GM12878 (cell line): ENCODE measurements around the gene TRIM8. TPM values are rescaled to one million over a fixed set of nuclear protein-coding genes. Genes with fewer than 3 reads are reported as not detected.

Experiments used
- ATAC-seq: fragments of 200-7000 bp; cut with Tn5 transposase; 3 replicates; pipeline ENCODE4 v1.9.1; 2020; ENCODE audit warnings: mild to moderate bottlenecking, moderate library complexity
- BruUV-seq: library from RNA; stranded (reverse); fragments of 400-500 nt; replicated peaks from 2 replicates; lab custom pipeline; 2021; lab: Mats Ljungman, UMichigan
- CTCF ChIA-PET: fragments of 300-600 bp; sonication (Branson Sonifier 250); formaldehyde crosslinking; extraction: SDS; loops from one replicate; lab custom pipeline; 2021; ENCODE audit warnings: inconsistent platforms; lab: Yijun Ruan, JAX
- POLR2A ChIA-PET: fragments of 350-600 bp; formaldehyde crosslinking; extraction: SDS; loops from one replicate; lab custom pipeline; 2021; ENCODE audit warnings: inconsistent platforms; lab: Charles Lee
- RAD21 ChIA-PET: fragments of 300-600 bp; sonication (Branson Sonifier 250); formaldehyde crosslinking; loops from one replicate; lab custom pipeline; 2023; ENCODE audit warnings: antibody characterized with exemption; ENCODE audit not compliant: unreplicated experiment; lab: Charles Lee
- SMC1A ChIA-PET: fragments of 300-600 bp; sonication (Branson Sonifier 250); formaldehyde crosslinking; loops from one replicate; lab custom pipeline; 2023; ENCODE audit not compliant: unreplicated experiment, uncharacterized antibody; lab: Charles Lee
- DNase-seq: peaks from one replicate; pipeline ENCODE4 v3.0.0-alpha.2; 2011; ENCODE audit warnings: low read depth, low spot score
- FAIRE-seq: peaks from 3 replicates; lab custom pipeline; 2011; peaks lifted over from hg19 to GRCh38; lab: Jason Lieb, UNC
- H2AFZ ChIP-seq: 2 replicates; pipeline ENCODE4 v1.6.0; 2011; ENCODE audit warnings: low read depth, low read length, control low read depth; ENCODE audit not compliant: control insufficient read depth
- H3K27ac ChIP-seq: 2 replicates; pipeline ENCODE4 v1.5.1; 2011; ENCODE audit warnings: control low read depth; ENCODE audit not compliant: control insufficient read depth, insufficient read depth
- H3K27me3 ChIP-seq, 2 experiments: replicated peaks in 1 of 2; 2 replicates each; pipeline versions ENCODE4 v1.6.0 to v1.6.1; 2011; ENCODE audit warnings: low read length in 1 of 2; ENCODE audit not compliant: control insufficient read depth in 2 of 2, insufficient read depth in 2 of 2
- H3K36me3 ChIP-seq, 2 experiments: 2 replicates each; pipeline ENCODE4 v1.5.1; 2011; ENCODE audit warnings: low read length in 1 of 2; ENCODE audit not compliant: control insufficient read depth in 2 of 2, insufficient read depth in 2 of 2
- H3K4me1 ChIP-seq: 2 replicates; pipeline ENCODE4 v1.6.1; 2011; ENCODE audit warnings: mild to moderate bottlenecking, low read length, moderate library complexity, mixed read lengths; ENCODE audit not compliant: control insufficient read depth, insufficient read depth
- H3K4me2 ChIP-seq: 2 replicates; pipeline ENCODE4 v1.6.0; 2011; ENCODE audit warnings: control low read depth; ENCODE audit not compliant: control insufficient read depth, insufficient read depth
- H3K4me3 ChIP-seq: fragments of 200-600 bp; sonication (generic); 2 replicates; pipeline ENCODE4 v1.5.1; 2016
- H3K79me2 ChIP-seq: 2 replicates; pipeline ENCODE4 v1.6.0; 2011; ENCODE audit warnings: low read length; ENCODE audit not compliant: control insufficient read depth, insufficient read depth
- H3K9ac ChIP-seq: 2 replicates; pipeline ENCODE4 v1.8.0; 2011; ENCODE audit warnings: low read length, control low read depth, mixed read lengths; ENCODE audit not compliant: control insufficient read depth, insufficient read depth
- H3K9me3 ChIP-seq: replicated peaks from 3 replicates; pipeline ENCODE4 v1.5.1; 2011; ENCODE audit warnings: mild to moderate bottlenecking, low read length; ENCODE audit not compliant: control insufficient read depth, insufficient read depth
- H4K20me1 ChIP-seq: 2 replicates; pipeline ENCODE4 v1.6.0; 2011; ENCODE audit not compliant: control insufficient read depth, insufficient read depth
- DPF2 ChIP-seq: fragments of 450-650 bp; IDR thresholded peaks from 2 replicates; pipeline ENCODE4 v1.6.1; 2017; ENCODE audit warnings: mild to moderate bottlenecking
- GABPA ChIP-seq: IDR thresholded peaks from 2 replicates; pipeline ENCODE4 v1.6.1; 2014; ENCODE audit warnings: antibody characterized with exemption, low read depth, mild to moderate bottlenecking, inconsistent platforms
- NR2C1 ChIP-seq: fragments of 450-650 bp; IDR thresholded peaks from 2 replicates; pipeline ENCODE4 v1.6.1; 2017; ENCODE audit warnings: antibody characterized with exemption, mild to moderate bottlenecking, moderate library complexity
- POLR2A ChIP-seq: IDR thresholded peaks from 2 replicates; pipeline ENCODE4 v1.6.1; 2011; ENCODE audit warnings: low read depth, mild to moderate bottlenecking, low read length
- POLR2AphosphoS5 ChIP-seq: IDR thresholded peaks from 2 replicates; pipeline ENCODE4 v1.6.1; 2011; ENCODE audit warnings: mild to moderate bottlenecking, low read length, inconsistent platforms
- RAD21 ChIP-seq: IDR thresholded peaks from 2 replicates; pipeline ENCODE4 v1.6.1; 2011; ENCODE audit warnings: mild to moderate bottlenecking, low read depth, low read length, moderate library complexity; ENCODE audit not compliant: insufficient read depth
- REST ChIP-seq: IDR thresholded peaks from 2 replicates; pipeline ENCODE4 v1.6.1; 2012; ENCODE audit warnings: mild to moderate bottlenecking, low read depth, low read length
- SMAD1 ChIP-seq: fragments of 450-650 bp; IDR thresholded peaks from 2 replicates; pipeline ENCODE4 v1.6.1; 2018; ENCODE audit warnings: mild to moderate bottlenecking, low read depth; ENCODE audit not compliant: partially characterized antibody
- SUZ12 ChIP-seq: fragments of 200-600 bp; sonication (generic); IDR thresholded peaks from one replicate; pipeline ENCODE4 v1.6.1; 2018; ENCODE audit warnings: antibody characterized with exemption, mild to moderate bottlenecking; ENCODE audit not compliant: unreplicated experiment
- TCF12 ChIP-seq: IDR thresholded peaks from 2 replicates; pipeline ENCODE4 v1.6.1; 2011; ENCODE audit warnings: low read depth, mild to moderate bottlenecking, low read length
- TCF3 ChIP-seq: IDR thresholded peaks from 2 replicates; pipeline ENCODE4 v1.6.1; 2012; ENCODE audit warnings: low read depth, mild to moderate bottlenecking, low read length, borderline replicate concordance; ENCODE audit not compliant: insufficient read depth
- WGBS: methylation state at CpG from one replicate; pipeline ENCODE4 v1.1.6; 2016; ENCODE audit warnings: low lambda C conversion rate; ENCODE audit not compliant: insufficient replicate concordance, insufficient coverage; ENCODE audit errors: missing lambda C conversion rate; 5-methylcytosine and 5-hydroxymethylcytosine counted together
- in situ Hi-C: fragments of 300-500 bp; cut with MboI; formaldehyde crosslinking; loops from 9 replicates; pipeline ENCODE4 v1.14.3; 2018; ENCODE audit warnings: mixed read lengths
- intact Hi-C: fragments of 100-400 bp; cut with micrococcal nuclease; formaldehyde crosslinking; loops from one replicate; pipeline ENCODE4 v1.14.2; 2022; ENCODE audit not compliant: unreplicated experiment
- polyA plus RNA-seq, 11 experiments: library from polyadenylated mRNA; depleted of rRNA in 4 of 11; unstranded in 6 of 11; stranded (reverse) in 5 of 11; fragments of >200 nt; fragmentation: Nextera tagmentation in 4 of 11; fragmentation: Illumina TruSeq in 1 of 11; extraction: Ambion mirVana in 4 of 11; extraction: Trizol in 1 of 11; gene quantifications; 1 replicate in 1 of 11; 2 replicates in 10 of 11; pipeline versions ENCODE4 v1.2.1 to v1.2.3, GENCODE V29; 2011 to 2016; ENCODE audit warnings: inconsistent platforms in 2 of 11, missing spikeins in 2 of 11, low read depth in 1 of 11
- total RNA-seq, 4 experiments: library from RNA; depleted of rRNA in 3 of 4; stranded (reverse); fragments of >200 nt in 3 of 4; fragmentation: Illumina TruSeq in 1 of 4; extraction: Trizol in 1 of 4; gene quantifications; 2 replicates each; pipeline versions ENCODE4 v1.2.1 to v1.2.3, GENCODE V29; 2013 to 2021
- TF ChIP-seq, protein P1 (sequence below): fragments of 450-650 bp; IDR thresholded peaks from 2 replicates; pipeline ENCODE4 v1.6.1; 2016; ENCODE audit warnings: mild to moderate bottlenecking, moderate library complexity, borderline replicate concordance
- TF ChIP-seq, protein P2 (sequence below): fragments of 450-650 bp; IDR thresholded peaks from 2 replicates; pipeline ENCODE4 v1.6.1; 2016; ENCODE audit warnings: mild to moderate bottlenecking

Gene TRIM8
- total and polyA plus RNA-seq, 10 of the 15 experiments (the other 5 are each of a cell fraction or from before 2014, with no cell fraction given) = 7.9 to 53.2 (median 24.6) TPM

DNA sequence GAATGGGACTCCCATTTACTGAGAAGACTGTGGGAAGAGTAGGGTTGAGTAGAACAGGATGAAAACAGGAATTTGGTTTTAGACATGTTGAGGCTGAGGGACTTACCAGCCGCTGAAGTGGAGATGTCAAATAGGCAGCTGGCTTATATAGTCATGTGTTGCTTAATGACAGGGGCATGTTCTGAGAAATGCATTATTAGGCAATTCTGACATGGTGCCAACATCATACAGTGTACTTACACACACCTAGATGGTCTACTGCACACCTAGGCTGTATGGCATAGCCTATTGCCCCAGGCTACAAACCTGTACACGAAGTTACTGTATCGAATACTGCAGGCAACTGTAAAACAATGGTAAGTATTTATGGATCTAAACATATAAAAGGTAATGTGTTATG is 52.5 kb downstream of the TRIM8 start (continued):
- TF ChIP-seq, protein P1, sequence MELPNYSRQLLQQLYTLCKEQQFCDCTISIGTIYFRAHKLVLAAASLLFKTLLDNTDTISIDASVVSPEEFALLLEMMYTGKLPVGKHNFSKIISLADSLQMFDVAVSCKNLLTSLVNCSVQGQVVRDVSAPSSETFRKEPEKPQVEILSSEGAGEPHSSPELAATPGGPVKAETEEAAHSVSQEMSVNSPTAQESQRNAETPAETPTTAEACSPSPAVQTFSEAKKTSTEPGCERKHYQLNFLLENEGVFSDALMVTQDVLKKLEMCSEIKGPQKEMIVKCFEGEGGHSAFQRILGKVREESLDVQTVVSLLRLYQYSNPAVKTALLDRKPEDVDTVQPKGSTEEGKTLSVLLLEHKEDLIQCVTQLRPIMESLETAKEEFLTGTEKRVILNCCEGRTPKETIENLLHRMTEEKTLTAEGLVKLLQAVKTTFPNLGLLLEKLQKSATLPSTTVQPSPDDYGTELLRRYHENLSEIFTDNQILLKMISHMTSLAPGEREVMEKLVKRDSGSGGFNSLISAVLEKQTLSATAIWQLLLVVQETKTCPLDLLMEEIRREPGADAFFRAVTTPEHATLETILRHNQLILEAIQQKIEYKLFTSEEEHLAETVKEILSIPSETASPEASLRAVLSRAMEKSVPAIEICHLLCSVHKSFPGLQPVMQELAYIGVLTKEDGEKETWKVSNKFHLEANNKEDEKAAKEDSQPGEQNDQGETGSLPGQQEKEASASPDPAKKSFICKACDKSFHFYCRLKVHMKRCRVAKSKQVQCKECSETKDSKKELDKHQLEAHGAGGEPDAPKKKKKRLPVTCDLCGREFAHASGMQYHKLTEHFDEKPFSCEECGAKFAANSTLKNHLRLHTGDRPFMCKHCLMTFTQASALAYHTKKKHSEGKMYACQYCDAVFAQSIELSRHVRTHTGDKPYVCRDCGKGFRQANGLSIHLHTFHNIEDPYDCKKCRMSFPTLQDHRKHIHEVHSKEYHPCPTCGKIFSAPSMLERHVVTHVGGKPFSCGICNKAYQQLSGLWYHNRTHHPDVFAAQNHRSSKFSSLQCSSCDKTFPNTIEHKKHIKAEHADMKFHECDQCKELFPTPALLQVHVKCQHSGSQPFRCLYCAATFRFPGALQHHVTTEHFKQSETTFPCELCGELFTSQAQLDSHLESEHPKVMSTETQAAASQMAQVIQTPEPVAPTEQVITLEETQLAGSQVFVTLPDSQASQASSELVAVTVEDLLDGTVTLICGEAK = no peak
- no peak for TF ChIP-seq POLR2AphosphoS5
- TF ChIP-seq, protein P2, sequence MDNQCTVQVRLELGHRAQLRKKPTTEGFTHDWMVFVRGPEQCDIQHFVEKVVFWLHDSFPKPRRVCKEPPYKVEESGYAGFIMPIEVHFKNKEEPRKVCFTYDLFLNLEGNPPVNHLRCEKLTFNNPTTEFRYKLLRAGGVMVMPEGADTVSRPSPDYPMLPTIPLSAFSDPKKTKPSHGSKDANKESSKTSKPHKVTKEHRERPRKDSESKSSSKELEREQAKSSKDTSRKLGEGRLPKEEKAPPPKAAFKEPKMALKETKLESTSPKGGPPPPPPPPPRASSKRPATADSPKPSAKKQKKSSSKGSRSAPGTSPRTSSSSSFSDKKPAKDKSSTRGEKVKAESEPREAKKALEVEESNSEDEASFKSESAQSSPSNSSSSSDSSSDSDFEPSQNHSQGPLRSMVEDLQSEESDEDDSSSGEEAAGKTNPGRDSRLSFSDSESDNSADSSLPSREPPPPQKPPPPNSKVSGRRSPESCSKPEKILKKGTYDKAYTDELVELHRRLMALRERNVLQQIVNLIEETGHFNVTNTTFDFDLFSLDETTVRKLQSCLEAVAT = no peak
- TF ChIP-seq NR2C1 = no peak
- no peak for TF ChIP-seq POLR2A
- no peak for TF ChIP-seq SUZ12
- TF ChIP-seq, all 136 proteins: peak for 0

- SMC1A ChIA-PET = interaction anchor here (1.2 to 1.6 kb wide), 2 partner anchors 20 to 24 kb away, joined by 4 read pairs; no protein-coding TSS in a partner anchor
- 70% methylated on average over 2 of the region's 2 CpGs for WGBS
- POLR2A ChIA-PET = interaction anchor here (1.2 to 1.6 kb wide), 3 partner anchors 9 to 25 kb away, joined by 3 to 12 read pairs (median 3); no protein-coding TSS in a partner anchor
- no peaks in the 10 kb centered on the region for H4K20me1 ChIP-seq
- no peak overlapping the region for H3K4me3 ChIP-seq
- H3K36me3 ChIP-seq = peaks cover 2 to 10% of the 10 kb centered on the region in 2 experiments
- in situ Hi-C loops (no loop called here), intact Hi-C loops (no loop called here)
- peaks cover 6% of the 10 kb centered on the region for H3K4me1 ChIP-seq
- CTCF ChIA-PET = interaction anchor here (0.9 to 3.2 kb wide), 4 partner anchors 20 to 55 kb away, joined by 3 to 11 read pairs (median 6); no protein-coding TSS in a partner anchor
- FAIRE-seq (no peak), DNase-seq (no peak), ATAC-seq (no peak)
- no peak overlapping the region for H3K4me2 ChIP-seq
- no TSS peak for BruUV-seq
- RAD21 ChIA-PET = interaction anchor here (1.2 to 1.4 kb wide), 2 partner anchors 14 to 23 kb away, joined by 4 to 5 read pairs; no protein-coding TSS in a partner anchor
- no peaks in the 10 kb centered on the region for H3K9me3 ChIP-seq
- no peak overlapping the region for H3K27ac ChIP-seq
- H3K79me2 ChIP-seq = no peaks in the 10 kb centered on the region
- H3K27me3 ChIP-seq = no peaks in the 10 kb centered on the region
- no peak overlapping the region for H2AFZ ChIP-seq
- no peak overlapping the region for H3K9ac ChIP-seq
- TF ChIP-seq REST (no peak), RAD21 (no peak), SUZ12 (no peak), TCF3 (no peak), DPF2 (no peak), GABPA (no peak), SMAD1 (no peak), TCF12 (no peak)
Measured at GRCh38 chr10:102698894-102699293, 54.6 kb downstream of the TRIM8 start.
